K562 (cell line): ENCODE results near the gene ASIC3. TPM values are rescaled to one million over a fixed set of nuclear protein-coding genes. Genes with fewer than 3 reads are reported as not detected.

ENCODE experiments used
- DIDO1 ChIP-seq: fragments of 450-650 bp; IDR thresholded peaks from 2 replicates; pipeline ENCODE4 v1.6.1; 2016; ENCODE audit warnings: low read depth, missing biosample characterization, missing genetic modification characterization
- HNRNPK ChIP-seq: fragments of 200-400 bp; formaldehyde crosslinking; IDR thresholded peaks from one replicate; pipeline ENCODE4 v1.6.1; 2018; ENCODE audit warnings: mild to moderate bottlenecking, low read depth, low read length; ENCODE audit not compliant: poor library complexity, severe bottlenecking
- IRF9 ChIP-seq: fragments of 450-650 bp; IDR thresholded peaks from 2 replicates; pipeline ENCODE4 v1.6.1; 2016; ENCODE audit warnings: missing biosample characterization, missing genetic modification characterization
- JUND ChIP-seq, 2 experiments: IDR thresholded peaks; 2 replicates in 1 of 2; 3 replicates in 1 of 2; pipeline ENCODE4 v1.6.1; 2011; ENCODE audit warnings: borderline replicate concordance in 2 of 2, low read depth in 2 of 2, low read length in 2 of 2, improper control_type of control experiment in 1 of 2, missing biosample characterization in 1 of 2, missing genetic modification characterization in 1 of 2, missing genetic modification reagents in 1 of 2
- KAT8 ChIP-seq: fragments of 450-650 bp; IDR thresholded peaks from 2 replicates; pipeline ENCODE4 v1.6.1; 2016; ENCODE audit warnings: low read depth, mild to moderate bottlenecking
- NCOA4 ChIP-seq: fragments of 450-650 bp; IDR thresholded peaks from 2 replicates; pipeline ENCODE4 v1.6.1; 2018; ENCODE audit warnings: mild to moderate bottlenecking; ENCODE audit not compliant: partially characterized antibody
- PHB ChIP-seq: fragments of 250-450 bp; sonication (Bioruptor Pico); IDR thresholded peaks from 2 replicates; pipeline ENCODE4 v1.5.0; 2021
- POLR2G ChIP-seq: fragments of 200-400 bp; formaldehyde crosslinking; IDR thresholded peaks from 2 replicates; pipeline ENCODE4 v1.6.1; 2017; ENCODE audit warnings: low read depth, mild to moderate bottlenecking, antibody characterized with exemption, low read length, moderate library complexity
- TEAD1 ChIP-seq, 2 experiments: fragments of 450-650 bp in 1 of 2; sonication (generic) in 1 of 2; formaldehyde crosslinking; IDR thresholded peaks; 2 replicates each; pipeline versions ENCODE4 v1.4.0 to v1.8.0; 2020 to 2022; ENCODE audit warnings: mild to moderate bottlenecking in 2 of 2, missing genetic modification reagents in 1 of 2
- THRB ChIP-seq: fragments of 450-650 bp; formaldehyde crosslinking; conservative IDR thresholded peaks from 2 replicates; pipeline ENCODE4 v1.4.0; 2022; ENCODE audit warnings: mild to moderate bottlenecking, missing genetic modification characterization
- ZBED1 ChIP-seq: IDR thresholded peaks from 2 replicates; pipeline ENCODE4 v1.6.1; 2014
- ZBTB2 ChIP-seq: fragments of 450-650 bp; IDR thresholded peaks from 2 replicates; pipeline ENCODE4 v1.6.1; 2016; ENCODE audit warnings: antibody characterized with exemption
- ZNF23 ChIP-seq: fragments of 250-450 bp; sonication (Bioruptor Pico); IDR thresholded peaks from 2 replicates; pipeline ENCODE4 v1.4.0; 2020; ENCODE audit warnings: mild to moderate bottlenecking
- ZNF318 ChIP-seq, 2 experiments: fragments of 450-650 bp; IDR thresholded peaks; 2 replicates each; pipeline ENCODE4 v1.6.1; 2016; ENCODE audit warnings: mild to moderate bottlenecking in 2 of 2, borderline replicate concordance in 1 of 2, low read depth in 1 of 2, moderate library complexity in 1 of 2
- ZNF79 ChIP-seq: fragments of 250-450 bp; sonication (Bioruptor Pico); IDR thresholded peaks from 2 replicates; pipeline ENCODE4 v1.4.0; 2020; ENCODE audit warnings: low read depth, mild to moderate bottlenecking, moderate library complexity
- polyA plus RNA-seq, 8 experiments: library from polyadenylated mRNA; depleted of rRNA in 4 of 8; stranded (reverse) in 5 of 8; unstranded in 3 of 8; fragments of >200 nt; fragmentation: Nextera tagmentation in 2 of 8; fragmentation: Illumina TruSeq in 1 of 8; extraction: Ambion mirVana in 2 of 8; extraction: Trizol in 1 of 8; gene quantifications; 2 replicates each; pipeline versions ENCODE4 v1.2.1 to v1.2.3, GENCODE V29; 2011 to 2014; ENCODE audit warnings: inconsistent platforms in 1 of 8, missing spikeins in 1 of 8
- total RNA-seq, 7 experiments: library from RNA; depleted of rRNA in 6 of 7; stranded (reverse); fragments of >200 nt in 6 of 7; fragmentation: Illumina TruSeq in 2 of 7; extraction: Trizol in 2 of 7; gene quantifications; 2 replicates each; pipeline versions ENCODE4 v1.2.1 to v1.2.3, GENCODE V29; 2011 to 2021; ENCODE audit warnings: low replicate concordance in 1 of 7

The ASIC3 gene
- total and polyA plus RNA-seq, 9 of the 15 experiments (the other 6 are each of a cell fraction or from before 2014, with no cell fraction given): 0.11 to 5.0 (median 0.87) TPM

- TF ChIP-seq KAT8 (no peak), ZNF318 (IDR thresholded peaks at IDR 0.05; ENCODE audit: borderline replicate concordance in 1 of 2, low read depth in 1 of 2) (no peak), THRB (CRISPR knock-in tag) (no peak; the same call in 1 of the 2 replicates), NCOA4 (no peak), ZBTB2 (no peak), POLR2G (peak; percentile 97), ZBED1 (peak; percentile 60; the same call in 1 of the 2 replicates), DIDO1 (peak; percentile 69; the same call in 1 of the 2 replicates), JUND (IDR thresholded peaks at IDR 0.05; ENCODE audit: borderline replicate concordance, low read depth, low read length) (peak; percentile 61), JUND (tag; IDR thresholded peaks at IDR 0.05; ENCODE audit: borderline replicate concordance, low read depth, low read length) (no peak; the same call in 2 of the 3 replicates), ZNF79 (no peak), TEAD1 (CRISPR knock-in tag; IDR thresholded peaks at IDR 0.05) (0 out of 4 replicates have a peak, but pooled peaks of 1 of the 2 experiments have one; percentile 22), ZNF23 (CRISPR knock-in tag) (no peak), HNRNPK (peak; percentile 18), IRF9 (tag) (no peak), PHB (CRISPR knock-in tag) (peak; percentile 85; the same call in 1 of the 2 replicates)
Measured at GRCh38 chr7:151080522-151081169, 32.3 kb downstream of the ASIC3 start, which contains the start of gene FASTK (continued).
